Transverse colon (tissue), 4 donors: ENCODE results near the gene KCNC4.

Source experiments
- POLR2AphosphoS5 ChIP-seq, 3 donors: sonication (generic); formaldehyde crosslinking; IDR thresholded peaks; one replicate each; pipeline ENCODE4 v1.6.1; 2016; ENCODE audit warnings: antibody characterized with exemption in 3 of 3
- TF ChIP-seq, protein P1 (sequence below), 5 experiments: fragments of 200-600 bp in 3 of 5; fragments of 450-650 bp in 2 of 5; sonication (generic) in 3 of 5; IDR thresholded peaks; 1 replicate in 2 of 5; 2 replicates in 3 of 5; pipeline ENCODE4 v1.5.1; 2016 to 2017; ENCODE audit warnings: antibody characterized with exemption in 5 of 5, inconsistent platforms in 3 of 5, mild to moderate bottlenecking in 2 of 5, moderate library complexity in 1 of 5

DNA sequence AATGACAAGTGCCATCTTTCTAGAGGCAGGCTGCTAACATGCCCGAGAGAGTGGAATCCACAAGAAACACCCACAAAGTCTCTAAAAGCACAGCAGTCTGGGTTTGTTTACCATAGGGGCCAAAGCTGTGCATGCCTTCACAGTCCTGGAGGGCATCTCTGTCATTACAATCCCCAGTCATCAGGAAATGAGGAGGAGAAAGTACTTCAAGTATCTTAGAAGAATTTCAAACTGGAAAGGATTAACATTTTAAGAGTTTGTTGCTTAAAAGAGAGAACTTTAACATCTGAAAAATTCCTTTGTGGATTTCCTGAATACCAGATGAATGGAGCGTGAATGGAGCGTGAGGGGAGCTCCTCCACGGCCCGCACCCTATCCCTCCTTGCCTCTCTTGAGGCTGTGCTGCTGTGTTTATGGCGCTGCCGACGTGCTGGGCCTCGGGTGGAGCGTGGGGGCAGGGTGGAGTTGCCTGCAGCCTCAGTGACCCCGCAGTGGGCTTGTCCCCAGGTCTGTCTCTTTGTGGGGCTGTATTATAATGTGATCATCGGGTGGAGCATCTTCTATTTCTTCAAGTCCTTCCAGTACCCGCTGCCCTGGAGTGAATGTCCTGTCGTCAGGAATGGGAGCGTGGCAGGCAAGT, 36.5 kb upstream of the KCNC4 start:
- TF ChIP-seq, protein P1, sequence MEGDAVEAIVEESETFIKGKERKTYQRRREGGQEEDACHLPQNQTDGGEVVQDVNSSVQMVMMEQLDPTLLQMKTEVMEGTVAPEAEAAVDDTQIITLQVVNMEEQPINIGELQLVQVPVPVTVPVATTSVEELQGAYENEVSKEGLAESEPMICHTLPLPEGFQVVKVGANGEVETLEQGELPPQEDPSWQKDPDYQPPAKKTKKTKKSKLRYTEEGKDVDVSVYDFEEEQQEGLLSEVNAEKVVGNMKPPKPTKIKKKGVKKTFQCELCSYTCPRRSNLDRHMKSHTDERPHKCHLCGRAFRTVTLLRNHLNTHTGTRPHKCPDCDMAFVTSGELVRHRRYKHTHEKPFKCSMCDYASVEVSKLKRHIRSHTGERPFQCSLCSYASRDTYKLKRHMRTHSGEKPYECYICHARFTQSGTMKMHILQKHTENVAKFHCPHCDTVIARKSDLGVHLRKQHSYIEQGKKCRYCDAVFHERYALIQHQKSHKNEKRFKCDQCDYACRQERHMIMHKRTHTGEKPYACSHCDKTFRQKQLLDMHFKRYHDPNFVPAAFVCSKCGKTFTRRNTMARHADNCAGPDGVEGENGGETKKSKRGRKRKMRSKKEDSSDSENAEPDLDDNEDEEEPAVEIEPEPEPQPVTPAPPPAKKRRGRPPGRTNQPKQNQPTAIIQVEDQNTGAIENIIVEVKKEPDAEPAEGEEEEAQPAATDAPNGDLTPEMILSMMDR (IDR thresholded peaks at IDR 0.05), result no peak
- TF ChIP-seq POLR2AphosphoS5 (IDR thresholded peaks at IDR 0.05), result no peak
